ENCODE data around the gene GCSH.

Gene GCSH

DNA sequence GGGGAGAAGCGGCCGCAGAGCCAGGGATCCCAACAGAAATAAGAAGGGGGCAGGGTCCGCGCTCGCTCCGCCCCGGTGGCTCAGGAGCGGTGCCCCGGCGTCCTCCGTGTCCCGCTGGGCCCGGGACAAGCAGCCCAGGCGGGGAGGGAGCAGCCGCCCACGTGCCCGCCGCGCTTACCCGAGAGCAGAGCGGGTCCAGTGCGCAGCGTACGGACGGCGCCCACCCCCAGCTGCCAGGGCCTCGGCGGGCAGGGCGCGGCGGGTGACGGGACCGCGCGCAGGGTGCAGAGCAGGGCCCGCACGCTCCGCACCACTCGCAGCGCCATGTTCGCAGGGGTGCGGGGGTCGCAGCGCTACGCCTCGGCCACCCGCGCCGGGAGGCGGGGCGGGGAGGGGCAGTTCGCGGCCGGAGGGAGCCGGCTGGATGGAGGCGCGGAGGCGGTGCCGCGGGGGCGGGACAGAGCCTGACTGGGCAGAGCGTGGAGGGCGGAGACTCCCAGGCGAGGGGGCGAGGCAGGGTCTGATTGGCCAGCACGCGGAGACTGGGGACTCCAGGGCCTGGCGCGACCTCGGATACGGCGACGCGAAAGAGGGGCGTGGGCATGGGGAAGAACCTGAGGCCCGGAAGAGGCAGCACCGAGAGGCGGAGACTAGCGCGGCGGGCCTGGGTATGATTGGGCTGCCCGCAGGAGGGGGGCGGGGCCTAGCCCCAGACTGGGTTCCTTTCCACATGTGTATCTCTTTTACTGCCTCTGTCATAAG lies at the start of gene GCSH:
Gene GCSH (minus strand): TSS at position 443 of the 762 bp plus-strand sequence. CDS start 117 bp downstream, at position 326.
- DNase-seq (ENCODE audit: low read depth), result peak; percentile 91
- peak within 1 kb of the TSS; percentile 75 for H3K4me3 ChIP-seq (ENCODE audit: control insufficient read depth, low read depth, low read length)
- TF ChIP-seq, protein P1, sequence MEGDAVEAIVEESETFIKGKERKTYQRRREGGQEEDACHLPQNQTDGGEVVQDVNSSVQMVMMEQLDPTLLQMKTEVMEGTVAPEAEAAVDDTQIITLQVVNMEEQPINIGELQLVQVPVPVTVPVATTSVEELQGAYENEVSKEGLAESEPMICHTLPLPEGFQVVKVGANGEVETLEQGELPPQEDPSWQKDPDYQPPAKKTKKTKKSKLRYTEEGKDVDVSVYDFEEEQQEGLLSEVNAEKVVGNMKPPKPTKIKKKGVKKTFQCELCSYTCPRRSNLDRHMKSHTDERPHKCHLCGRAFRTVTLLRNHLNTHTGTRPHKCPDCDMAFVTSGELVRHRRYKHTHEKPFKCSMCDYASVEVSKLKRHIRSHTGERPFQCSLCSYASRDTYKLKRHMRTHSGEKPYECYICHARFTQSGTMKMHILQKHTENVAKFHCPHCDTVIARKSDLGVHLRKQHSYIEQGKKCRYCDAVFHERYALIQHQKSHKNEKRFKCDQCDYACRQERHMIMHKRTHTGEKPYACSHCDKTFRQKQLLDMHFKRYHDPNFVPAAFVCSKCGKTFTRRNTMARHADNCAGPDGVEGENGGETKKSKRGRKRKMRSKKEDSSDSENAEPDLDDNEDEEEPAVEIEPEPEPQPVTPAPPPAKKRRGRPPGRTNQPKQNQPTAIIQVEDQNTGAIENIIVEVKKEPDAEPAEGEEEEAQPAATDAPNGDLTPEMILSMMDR (IDR thresholded peaks at IDR 0.05; ENCODE audit: control insufficient read depth, insufficient read depth, low read depth, low read length, missing control alignments), result no peak

GRCh38 chr16:81143921-81144471 lies 47.8 kb upstream of the GCSH start:
- no peak overlapping the region for H3K4me3 ChIP-seq (ENCODE audit: control insufficient read depth, low read depth, low read length)
- no peak for DNase-seq (ENCODE audit: low read depth)
- TF ChIP-seq, protein P1 (IDR thresholded peaks at IDR 0.05; ENCODE audit: control insufficient read depth, insufficient read depth, low read depth, low read length, missing control alignments), result no peak

DNA sequence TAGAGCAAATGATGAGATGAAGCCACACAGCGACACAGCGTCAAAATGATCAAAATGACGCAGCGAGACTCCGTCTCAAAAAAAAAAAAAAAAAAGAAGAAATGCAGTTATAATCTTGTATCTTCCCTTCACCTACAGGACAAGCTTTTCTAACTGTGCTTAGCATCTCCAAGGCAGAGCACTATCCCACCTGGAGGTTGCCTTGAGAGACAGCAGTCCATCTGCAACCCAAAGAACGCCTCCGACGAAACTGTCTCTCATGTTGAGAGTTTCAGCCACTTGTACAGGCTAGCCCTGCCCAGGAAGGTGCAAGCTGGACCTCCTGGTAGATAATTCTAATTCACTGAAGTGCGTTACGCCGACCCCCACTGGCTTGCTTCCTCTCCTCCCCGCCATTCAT lies 46.7 kb upstream of the GCSH start:
- TF ChIP-seq, protein P1 (IDR thresholded peaks at IDR 0.05; ENCODE audit: control insufficient read depth, insufficient read depth, low read depth, low read length, missing control alignments), result no peak
- DNase-seq (ENCODE audit: low read depth), result no peak
- H3K4me3 ChIP-seq (ENCODE audit: control insufficient read depth, low read depth, low read length), result no peak overlapping the region

- no peak for DNase-seq (ENCODE audit: low read depth)
- TF ChIP-seq, protein P1 (IDR thresholded peaks at IDR 0.05; ENCODE audit: control insufficient read depth, insufficient read depth, low read depth, low read length, missing control alignments), result peak; percentile 24
- no peak overlapping the region for H3K4me3 ChIP-seq (ENCODE audit: control insufficient read depth, low read depth, low read length)
These were observed 45.0 kb upstream of the GCSH start for GRCh38 chr16:81140930-81141780.

DNA sequence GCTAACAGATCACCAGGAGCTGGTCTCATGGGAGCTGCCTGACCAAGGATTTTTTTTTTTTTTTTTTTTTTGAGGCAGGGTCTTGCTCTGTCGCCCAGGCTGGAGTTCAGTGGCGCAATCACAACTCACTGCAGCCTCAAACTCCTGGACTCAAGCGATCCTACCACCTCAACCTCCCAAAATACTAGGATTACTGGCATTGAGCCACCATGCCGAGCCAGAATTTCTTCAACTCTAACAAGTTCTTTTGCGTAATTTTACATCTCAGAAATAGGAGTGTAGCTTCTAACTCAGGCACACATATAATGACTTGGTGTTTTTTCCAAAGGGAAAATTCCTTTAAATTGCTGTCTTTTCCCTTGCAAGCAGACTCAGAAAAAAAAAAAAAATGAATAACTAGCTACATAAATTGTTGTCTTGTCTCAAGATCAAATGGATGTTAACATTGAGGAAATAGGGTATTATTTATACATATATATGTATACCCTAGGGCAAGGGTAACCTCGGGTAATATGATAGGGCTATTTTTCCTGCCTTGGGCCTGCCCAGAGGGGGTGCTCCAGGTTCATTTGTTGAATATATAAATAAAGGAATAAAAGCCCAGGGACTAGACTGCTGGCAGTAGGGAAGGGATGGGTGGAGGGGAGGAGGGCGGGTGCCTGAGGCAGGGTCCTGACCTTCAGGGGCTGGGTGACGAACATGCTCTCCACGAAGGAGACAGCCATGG lies 42.8 kb upstream of the GCSH start:
- no peak overlapping the region for H3K4me3 ChIP-seq (ENCODE audit: control insufficient read depth, low read depth, low read length)
- TF ChIP-seq, protein P1 (IDR thresholded peaks at IDR 0.05; ENCODE audit: control insufficient read depth, insufficient read depth, low read depth, low read length, missing control alignments), result no peak
- DNase-seq (ENCODE audit: low read depth), result no peak

DNA sequence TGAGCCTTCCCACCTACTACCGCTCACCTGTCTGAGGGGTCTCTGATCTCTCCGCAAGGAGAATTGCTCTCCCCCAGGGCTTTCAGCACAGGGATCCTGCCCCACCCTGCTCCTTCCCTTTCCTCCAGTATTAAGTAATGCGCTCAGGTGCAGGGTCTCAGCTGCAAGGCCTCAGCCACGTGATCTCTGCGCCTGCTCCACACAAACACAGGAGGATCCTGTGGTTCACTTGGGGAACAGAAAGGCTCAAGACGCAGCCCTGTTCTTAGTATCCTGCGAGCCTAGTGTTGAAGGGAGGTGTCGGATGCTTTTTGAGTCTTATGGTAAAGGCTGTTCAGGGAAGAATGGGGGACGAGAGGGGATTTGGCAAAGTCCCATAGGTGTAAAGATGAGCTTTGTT lies 41.6 kb upstream of the GCSH start:
- no peak for DNase-seq (ENCODE audit: low read depth)
- TF ChIP-seq, protein P1 (IDR thresholded peaks at IDR 0.05; ENCODE audit: control insufficient read depth, insufficient read depth, low read depth, low read length, missing control alignments), result no peak
- H3K4me3 ChIP-seq (ENCODE audit: control insufficient read depth, low read depth, low read length), result no peak overlapping the region

All from AG09309 (cell line).